Left lung (tissue), 10 donors: Measurements from ENCODE around the gene ZIK1. TPM values are rescaled to one million over a fixed set of nuclear protein-coding genes. Genes with fewer than 3 reads are reported as not detected.

Source experiments
- ATAC-seq: fragments of 200-7000 bp; cut with Tn5 transposase; one replicate; pipeline ENCODE4 v1.9.1; 2020; ENCODE audit warnings: moderate library complexity
- DNase-seq, 4 donors: peaks; one replicate each; pipeline ENCODE4 v3.0.0-alpha.2; 2013 to 2020
- H3K27ac ChIP-seq, 2 donors: fragments of 200-600 bp; sonication (generic) in 1 of 2; one replicate each; pipeline versions ENCODE4 v1.5.0 to v1.8.0; 2020 to 2021
- H3K27me3 ChIP-seq, 2 donors: fragments of 200-600 bp; sonication (generic) in 1 of 2; one replicate each; pipeline versions ENCODE4 v1.5.0 to v1.8.0; 2020 to 2021
- H3K36me3 ChIP-seq, 2 donors: fragments of 200-600 bp; sonication (generic) in 1 of 2; one replicate each; pipeline versions ENCODE4 v1.5.0 to v1.8.0; 2020 to 2021
- H3K4me1 ChIP-seq, 2 donors: fragments of 200-600 bp; one replicate each; pipeline ENCODE4 v1.8.0; 2021
- H3K4me3 ChIP-seq, 2 donors: fragments of 200-600 bp; sonication (generic) in 1 of 2; one replicate each; pipeline versions ENCODE4 v1.5.0 to v1.8.0; 2020 to 2021; ENCODE audit warnings: mild to moderate bottlenecking in 1 of 2
- H3K9me3 ChIP-seq, 2 donors: fragments of 200-600 bp; sonication (generic) in 1 of 2; one replicate each; pipeline versions ENCODE4 v1.5.0 to v1.8.0; 2020 to 2021
- intact Hi-C, 2 donors: fragments of 100-400 bp; cut with DNase I; formaldehyde crosslinking; loops; one replicate each; pipeline versions ENCODE4 v1.11.2 to v1.14.2; 2022
- polyA plus RNA-seq, 6 donors: library from polyadenylated mRNA; unstranded; fragments of 120-200 nt; gene quantifications; one replicate each; pipeline ENCODE4 v1.2.1, GENCODE V29; 2013; ENCODE audit not compliant: insufficient read length in 6 of 6
- total RNA-seq, 2 donors: library from RNA; stranded (reverse); fragmentation: NEBNext Ultra II Directional; extraction: Animal tissue kit (Norgen Biotek cat#: 25700); gene quantifications; one replicate each; pipeline ENCODE4 v1.2.1, GENCODE V29; 2021
- TF ChIP-seq, protein P1 (sequence below), 2 donors: fragments of 200-600 bp; sonication (generic) in 1 of 2; IDR thresholded peaks; one replicate each; pipeline versions ENCODE4 v1.5.0 to v1.8.0; 2021; ENCODE audit warnings: antibody characterized with exemption in 2 of 2
- donor health status: DM: no; HTN: yes; CAD: no.
- donor health status: DM: no; HTN: no; CAD: no.

ZIK1 gene
- total and polyA plus RNA-seq, 8 donors, result 4.4 to 23.4 (median 16.8) TPM

GRCh38 chr19:57623091-57623490, 39.1 kb downstream of the ZIK1 start:
- ATAC-seq (no peak), DNase-seq (no peak)
- H3K27me3 ChIP-seq, result no peaks in the 10 kb centered on the region
- H3K4me3 ChIP-seq, result no peak overlapping the region
- peaks cover 32 to 100% of the 10 kb centered on the region in 2 donors for H3K9me3 ChIP-seq
- H3K4me1 ChIP-seq, result no peaks in the 10 kb centered on the region
- H3K27ac ChIP-seq, result no peak overlapping the region
- intact Hi-C loops, result no loop called here
- TF ChIP-seq, protein P1, sequence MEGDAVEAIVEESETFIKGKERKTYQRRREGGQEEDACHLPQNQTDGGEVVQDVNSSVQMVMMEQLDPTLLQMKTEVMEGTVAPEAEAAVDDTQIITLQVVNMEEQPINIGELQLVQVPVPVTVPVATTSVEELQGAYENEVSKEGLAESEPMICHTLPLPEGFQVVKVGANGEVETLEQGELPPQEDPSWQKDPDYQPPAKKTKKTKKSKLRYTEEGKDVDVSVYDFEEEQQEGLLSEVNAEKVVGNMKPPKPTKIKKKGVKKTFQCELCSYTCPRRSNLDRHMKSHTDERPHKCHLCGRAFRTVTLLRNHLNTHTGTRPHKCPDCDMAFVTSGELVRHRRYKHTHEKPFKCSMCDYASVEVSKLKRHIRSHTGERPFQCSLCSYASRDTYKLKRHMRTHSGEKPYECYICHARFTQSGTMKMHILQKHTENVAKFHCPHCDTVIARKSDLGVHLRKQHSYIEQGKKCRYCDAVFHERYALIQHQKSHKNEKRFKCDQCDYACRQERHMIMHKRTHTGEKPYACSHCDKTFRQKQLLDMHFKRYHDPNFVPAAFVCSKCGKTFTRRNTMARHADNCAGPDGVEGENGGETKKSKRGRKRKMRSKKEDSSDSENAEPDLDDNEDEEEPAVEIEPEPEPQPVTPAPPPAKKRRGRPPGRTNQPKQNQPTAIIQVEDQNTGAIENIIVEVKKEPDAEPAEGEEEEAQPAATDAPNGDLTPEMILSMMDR (IDR thresholded peaks at IDR 0.05), result no peak
- H3K36me3 ChIP-seq, result peaks cover 8 to 74% of the 10 kb centered on the region in 2 donors

- TF ChIP-seq, protein P1 (IDR thresholded peaks at IDR 0.05), result no peak
- Histone ChIP-seq H3K36me3 (peaks cover 0 to 44% of the 10 kb centered on the region in 2 donors), H3K9me3 (peaks cover 0 to 46% of the 10 kb centered on the region in 2 donors), H3K4me1 (peaks cover 0 to 13% of the 10 kb centered on the region in 2 donors), H3K27me3 (no peaks in the 10 kb centered on the region), H3K27ac (peak within 1 kb of the TSS; percentile 49 to 75), H3K4me3 (peak within 1 kb of the TSS; percentile 84 to 86)
- DNase-seq (peak; percentile 92 to 97 (median 95)), ATAC-seq (peak; percentile 100)
- intact Hi-C loops, result no loop called here
Observed at GRCh38 chr19:57632987-57633831, 49.3 kb downstream of the ZIK1 start, which contains the start of gene ZNF211. ZNF211 (plus strand) TSS chr19:57633168; CDS start chr19:57633347, 179 bp downstream.

DNA sequence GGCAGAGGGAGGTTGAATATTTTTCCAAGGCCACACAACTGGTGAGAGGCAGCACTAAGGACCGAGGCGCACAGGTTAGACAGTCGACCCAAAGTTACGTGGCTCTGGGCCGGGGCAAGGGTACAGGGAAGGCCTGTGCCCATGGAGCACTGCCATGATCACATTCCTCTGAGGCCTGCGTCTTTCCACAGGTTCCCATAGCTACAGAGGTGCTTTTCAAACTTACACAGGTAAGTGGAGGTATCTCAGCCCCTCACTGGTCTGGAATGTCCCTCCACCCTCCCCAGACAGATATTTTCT, 49.8 kb downstream of the ZIK1 start:
- H3K9me3 ChIP-seq, result peaks cover 0 to 46% of the 10 kb centered on the region in 2 donors
- peaks cover 0 to 50% of the 10 kb centered on the region in 2 donors for H3K36me3 ChIP-seq
- no peaks in the 10 kb centered on the region for H3K27me3 ChIP-seq
- peak overlapping the region; percentile 84 to 86 for H3K4me3 ChIP-seq
- H3K27ac ChIP-seq, result no peak overlapping the region
- no peak for DNase-seq
- TF ChIP-seq, protein P1 (IDR thresholded peaks at IDR 0.05), result no peak
- peak; percentile 30 for ATAC-seq
- intact Hi-C loops, result no loop called here
- peaks cover 0 to 13% of the 10 kb centered on the region in 2 donors for H3K4me1 ChIP-seq

GRCh38 chr19:57637379-57637778, 53.4 kb downstream of the ZIK1 start:
- Histone ChIP-seq H3K9me3 (peaks cover 0 to 70% of the 10 kb centered on the region in 2 donors), H3K36me3 (peaks cover 8 to 80% of the 10 kb centered on the region in 2 donors), H3K27me3 (no peaks in the 10 kb centered on the region), H3K27ac (no peak overlapping the region), H3K4me3 (no peak overlapping the region), H3K4me1 (peaks cover 0 to 10% of the 10 kb centered on the region in 2 donors)
- intact Hi-C loops, result no loop called here
- DNase-seq (no peak), ATAC-seq (no peak)
- TF ChIP-seq, protein P1 (IDR thresholded peaks at IDR 0.05), result no peak

- no peak for ATAC-seq
- Histone ChIP-seq H3K36me3 (peaks cover 8 to 68% of the 10 kb centered on the region in 2 donors), H3K4me3 (no peak overlapping the region), H3K27ac (no peak overlapping the region), H3K27me3 (no peaks in the 10 kb centered on the region), H3K9me3 (peaks cover 0 to 94% of the 10 kb centered on the region in 2 donors), H3K4me1 (no peaks in the 10 kb centered on the region)
- TF ChIP-seq, protein P1 (IDR thresholded peaks at IDR 0.05), result no peak
- intact Hi-C loops, result no loop called here
- no peak for DNase-seq
Observed at GRCh38 chr19:57641715-57642234, 57.8 kb downstream of the ZIK1 start.
